Stomach (tissue), 4 donors: ENCODE results near the gene MPC1.

Source experiments
- EP300 ChIP-seq: sonication (generic); formaldehyde crosslinking; IDR thresholded peaks from one replicate; pipeline ENCODE4 v1.6.1; 2017; ENCODE audit warnings: antibody characterized with exemption
- POLR2A ChIP-seq, 4 donors: fragments of 450-650 bp; IDR thresholded peaks; one replicate each; pipeline ENCODE4 v1.6.1; 2016; ENCODE audit warnings: antibody characterized with exemption in 4 of 4, control low read depth in 2 of 4, mild to moderate bottlenecking in 1 of 4, moderate library complexity in 1 of 4
- POLR2AphosphoS5 ChIP-seq, 3 donors: sonication (generic); formaldehyde crosslinking; IDR thresholded peaks; one replicate each; pipeline ENCODE4 v1.6.1; 2016; ENCODE audit warnings: antibody characterized with exemption in 3 of 3
- TF ChIP-seq, protein P1 (sequence below), 7 experiments: fragments of 450-650 bp in 4 of 7; fragments of 200-600 bp in 3 of 7; sonication (generic) in 3 of 7; IDR thresholded peaks; one replicate each; pipeline ENCODE4 v1.5.1; 2016 to 2019; ENCODE audit warnings: antibody characterized with exemption in 7 of 7, control low read depth in 2 of 7, mild to moderate bottlenecking in 1 of 7

DNA sequence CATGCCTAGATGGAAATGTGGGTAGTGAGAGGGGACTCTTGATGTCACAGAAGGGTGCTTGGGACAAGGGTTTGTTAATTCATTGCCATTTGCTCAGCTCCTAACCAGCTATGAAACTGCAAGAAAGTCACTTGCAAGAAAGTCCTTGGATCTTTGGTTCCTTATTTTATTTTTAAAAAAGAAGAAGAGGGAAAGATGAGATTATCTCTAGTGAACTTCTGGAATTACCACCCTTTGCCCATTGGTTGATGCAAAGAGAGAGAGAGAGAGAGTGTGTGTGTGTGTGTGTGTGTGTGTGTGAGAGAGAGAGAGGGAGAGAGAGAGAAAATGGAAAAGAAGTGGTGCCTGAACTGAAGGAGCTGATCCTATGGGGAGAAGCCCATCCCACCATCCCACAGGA lies 35.8 kb downstream of the MPC1 start:
- TF ChIP-seq, protein P1, sequence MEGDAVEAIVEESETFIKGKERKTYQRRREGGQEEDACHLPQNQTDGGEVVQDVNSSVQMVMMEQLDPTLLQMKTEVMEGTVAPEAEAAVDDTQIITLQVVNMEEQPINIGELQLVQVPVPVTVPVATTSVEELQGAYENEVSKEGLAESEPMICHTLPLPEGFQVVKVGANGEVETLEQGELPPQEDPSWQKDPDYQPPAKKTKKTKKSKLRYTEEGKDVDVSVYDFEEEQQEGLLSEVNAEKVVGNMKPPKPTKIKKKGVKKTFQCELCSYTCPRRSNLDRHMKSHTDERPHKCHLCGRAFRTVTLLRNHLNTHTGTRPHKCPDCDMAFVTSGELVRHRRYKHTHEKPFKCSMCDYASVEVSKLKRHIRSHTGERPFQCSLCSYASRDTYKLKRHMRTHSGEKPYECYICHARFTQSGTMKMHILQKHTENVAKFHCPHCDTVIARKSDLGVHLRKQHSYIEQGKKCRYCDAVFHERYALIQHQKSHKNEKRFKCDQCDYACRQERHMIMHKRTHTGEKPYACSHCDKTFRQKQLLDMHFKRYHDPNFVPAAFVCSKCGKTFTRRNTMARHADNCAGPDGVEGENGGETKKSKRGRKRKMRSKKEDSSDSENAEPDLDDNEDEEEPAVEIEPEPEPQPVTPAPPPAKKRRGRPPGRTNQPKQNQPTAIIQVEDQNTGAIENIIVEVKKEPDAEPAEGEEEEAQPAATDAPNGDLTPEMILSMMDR (IDR thresholded peaks at IDR 0.05): no peak
- TF ChIP-seq POLR2A (IDR thresholded peaks at IDR 0.05): no peak
- TF ChIP-seq POLR2AphosphoS5 (IDR thresholded peaks at IDR 0.05): no peak
- TF ChIP-seq EP300: no peak
